Measurements from ENCODE around the gene SMIM27. TPM values are rescaled to one million over a fixed set of nuclear protein-coding genes. Genes with fewer than 3 reads are reported as not detected.

The SMIM27 gene
- total RNA-seq, 1 donor from 2014 or later, result 4.1 TPM

DNA sequence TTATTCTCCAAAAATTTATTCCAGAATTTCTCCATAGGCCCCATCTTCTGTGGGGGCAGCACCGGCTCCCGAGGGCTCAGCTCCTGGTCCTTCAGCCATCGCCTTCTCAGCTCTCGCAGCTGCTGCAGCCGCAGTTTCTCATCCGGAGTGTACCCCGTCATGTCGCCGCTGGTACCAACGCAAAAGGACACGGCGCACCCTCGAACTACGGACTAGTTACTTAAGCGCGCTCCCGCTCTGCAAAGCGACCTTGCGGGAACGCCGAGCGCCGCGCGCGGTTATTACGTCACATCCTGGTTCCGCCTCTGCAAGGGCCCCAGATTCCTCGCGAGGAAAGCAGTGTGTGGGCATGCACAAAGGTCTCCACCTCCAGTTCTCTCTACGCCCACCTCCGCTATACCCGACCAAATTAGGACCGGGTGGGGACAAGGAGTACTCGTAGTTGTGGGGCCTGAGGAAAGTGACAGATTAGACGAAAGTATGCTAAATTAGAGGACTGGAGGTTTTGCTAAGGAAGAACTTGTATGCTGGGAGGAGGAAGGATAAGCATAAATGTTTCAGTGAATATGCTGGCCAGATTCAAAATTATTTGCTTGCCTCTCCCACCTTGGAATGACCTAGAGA lies 20.9 kb downstream of the SMIM27 start, which contains the start of gene NDUFB6:
Gene NDUFB6 (minus strand): TSS at position 260 of the 624 bp plus-strand sequence. CDS start 99 bp downstream, at position 161.
- no peaks in the 10 kb centered on the region for H3K27me3 ChIP-seq (ENCODE audit: control insufficient read depth, insufficient read depth, low read length)
- no peaks in the 10 kb centered on the region for H3K36me3 ChIP-seq (ENCODE audit: control insufficient read depth, insufficient read depth, low read length)
- TF ChIP-seq, protein P1, sequence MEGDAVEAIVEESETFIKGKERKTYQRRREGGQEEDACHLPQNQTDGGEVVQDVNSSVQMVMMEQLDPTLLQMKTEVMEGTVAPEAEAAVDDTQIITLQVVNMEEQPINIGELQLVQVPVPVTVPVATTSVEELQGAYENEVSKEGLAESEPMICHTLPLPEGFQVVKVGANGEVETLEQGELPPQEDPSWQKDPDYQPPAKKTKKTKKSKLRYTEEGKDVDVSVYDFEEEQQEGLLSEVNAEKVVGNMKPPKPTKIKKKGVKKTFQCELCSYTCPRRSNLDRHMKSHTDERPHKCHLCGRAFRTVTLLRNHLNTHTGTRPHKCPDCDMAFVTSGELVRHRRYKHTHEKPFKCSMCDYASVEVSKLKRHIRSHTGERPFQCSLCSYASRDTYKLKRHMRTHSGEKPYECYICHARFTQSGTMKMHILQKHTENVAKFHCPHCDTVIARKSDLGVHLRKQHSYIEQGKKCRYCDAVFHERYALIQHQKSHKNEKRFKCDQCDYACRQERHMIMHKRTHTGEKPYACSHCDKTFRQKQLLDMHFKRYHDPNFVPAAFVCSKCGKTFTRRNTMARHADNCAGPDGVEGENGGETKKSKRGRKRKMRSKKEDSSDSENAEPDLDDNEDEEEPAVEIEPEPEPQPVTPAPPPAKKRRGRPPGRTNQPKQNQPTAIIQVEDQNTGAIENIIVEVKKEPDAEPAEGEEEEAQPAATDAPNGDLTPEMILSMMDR (IDR thresholded peaks at IDR 0.05; ENCODE audit: insufficient read depth, low read length, poor library complexity, severe bottlenecking), result no peak
- H3K4me3 ChIP-seq (ENCODE audit: low read depth, low read length), result peak within 1 kb of the TSS; percentile 73
- peak; percentile 84 for DNase-seq (ENCODE audit: low read depth)

DNA sequence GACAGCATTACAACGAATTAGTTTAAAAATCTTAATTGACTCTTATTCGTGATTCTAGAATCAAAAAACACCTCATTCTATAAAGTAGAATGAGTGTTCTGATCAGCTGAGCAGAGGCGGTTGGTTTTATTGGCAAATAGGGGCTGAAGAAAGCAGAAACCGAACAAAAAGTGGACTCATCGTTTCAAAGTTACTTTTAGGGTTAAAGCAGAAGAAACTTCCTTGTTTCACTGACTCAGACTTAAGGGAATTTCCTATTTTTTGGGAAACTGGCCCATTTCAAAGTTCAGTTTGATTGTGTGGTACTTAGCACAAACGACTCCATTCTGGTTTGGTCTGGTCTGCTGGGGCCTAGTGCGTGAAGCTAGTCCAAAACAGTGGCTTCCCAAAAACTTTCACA lies 21.7 kb downstream of the SMIM27 start:
- Histone ChIP-seq H3K27me3 (ENCODE audit: control insufficient read depth, insufficient read depth, low read length) (no peaks in the 10 kb centered on the region), H3K4me3 (ENCODE audit: low read depth, low read length) (no peak overlapping the region), H3K36me3 (ENCODE audit: control insufficient read depth, insufficient read depth, low read length) (no peaks in the 10 kb centered on the region)
- TF ChIP-seq, protein P1 (IDR thresholded peaks at IDR 0.05; ENCODE audit: insufficient read depth, low read length, poor library complexity, severe bottlenecking), result no peak
- no peak for DNase-seq (ENCODE audit: low read depth)

DNA sequence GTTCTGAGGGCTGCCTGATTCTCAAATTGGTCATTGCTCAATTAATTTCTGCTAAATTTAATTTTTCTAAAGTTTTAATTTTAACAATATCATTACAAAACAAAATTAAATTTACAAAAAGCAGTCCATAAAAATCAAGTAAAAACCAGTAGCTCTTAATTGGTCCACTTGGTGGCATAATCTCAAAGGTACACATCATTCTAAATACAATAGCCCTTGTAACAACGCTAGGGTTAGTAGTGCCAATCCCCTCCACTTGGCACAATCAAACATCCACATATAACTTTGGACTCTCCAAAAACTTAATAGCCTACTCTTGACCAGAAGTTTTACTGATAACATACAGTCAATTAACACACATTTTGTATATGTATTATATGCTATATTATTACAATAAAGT lies 22.7 kb downstream of the SMIM27 start:
- H3K27me3 ChIP-seq (ENCODE audit: control insufficient read depth, insufficient read depth, low read length), result no peaks in the 10 kb centered on the region
- no peaks in the 10 kb centered on the region for H3K36me3 ChIP-seq (ENCODE audit: control insufficient read depth, insufficient read depth, low read length)
- TF ChIP-seq, protein P1 (IDR thresholded peaks at IDR 0.05; ENCODE audit: insufficient read depth, low read length, poor library complexity, severe bottlenecking), result no peak
- DNase-seq (ENCODE audit: low read depth), result no peak
- H3K4me3 ChIP-seq (ENCODE audit: low read depth, low read length), result no peak overlapping the region

DNA sequence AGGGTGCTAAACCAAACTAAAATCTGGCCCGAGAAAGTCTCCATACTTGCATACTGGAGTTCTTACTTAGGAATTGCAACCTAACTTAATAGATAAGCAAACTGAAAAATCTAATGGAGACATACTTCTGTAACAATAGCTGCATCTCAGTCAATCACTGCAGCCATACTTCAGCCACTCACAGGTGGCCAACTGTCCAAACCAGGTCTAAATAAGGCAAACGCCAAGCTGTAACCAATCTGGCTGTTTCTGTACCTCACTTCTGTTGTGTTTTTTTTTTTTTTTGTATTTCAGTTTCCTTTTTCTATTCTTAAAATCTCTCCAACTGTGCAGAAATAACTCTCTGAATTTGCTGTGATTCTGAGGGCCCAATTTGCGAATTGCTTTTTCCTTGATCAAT lies 25.2 kb downstream of the SMIM27 start:
- TF ChIP-seq, protein P1 (IDR thresholded peaks at IDR 0.05; ENCODE audit: insufficient read depth, low read length, poor library complexity, severe bottlenecking), result no peak
- no peak for DNase-seq (ENCODE audit: low read depth)
- H3K36me3 ChIP-seq (ENCODE audit: control insufficient read depth, insufficient read depth, low read length), result no peaks in the 10 kb centered on the region
- H3K27me3 ChIP-seq (ENCODE audit: control insufficient read depth, insufficient read depth, low read length), result no peaks in the 10 kb centered on the region
- H3K4me3 ChIP-seq (ENCODE audit: low read depth, low read length), result no peak overlapping the region

DNA sequence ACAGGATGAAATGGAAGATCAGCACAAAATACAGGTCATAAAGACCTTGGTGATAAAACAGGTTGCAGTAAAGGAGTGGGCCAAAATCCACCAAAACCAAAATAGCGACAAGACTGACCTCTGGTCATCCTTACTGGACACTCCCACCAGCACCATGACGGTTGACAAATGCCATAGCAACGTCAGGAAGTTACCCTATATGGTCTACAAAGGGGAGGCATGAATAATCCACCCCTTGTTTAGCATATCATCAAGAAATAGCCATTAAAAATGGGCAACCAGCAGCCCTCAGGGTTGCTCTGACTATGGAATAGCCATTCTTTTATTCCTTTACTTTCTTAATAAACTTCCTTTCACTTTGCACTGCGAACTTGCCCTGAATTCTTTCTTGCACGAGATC lies 26.8 kb downstream of the SMIM27 start:
- DNase-seq (ENCODE audit: low read depth), result no peak
- TF ChIP-seq, protein P1 (IDR thresholded peaks at IDR 0.05; ENCODE audit: insufficient read depth, low read length, poor library complexity, severe bottlenecking), result no peak
- Histone ChIP-seq H3K4me3 (ENCODE audit: low read depth, low read length) (no peak overlapping the region), H3K36me3 (ENCODE audit: control insufficient read depth, insufficient read depth, low read length) (no peaks in the 10 kb centered on the region), H3K27me3 (ENCODE audit: control insufficient read depth, insufficient read depth, low read length) (no peaks in the 10 kb centered on the region)

All from kidney epithelial cell (primary cell).